Endometrium (tissue), 2 donors: ENCODE results near the gene C21orf58.
"Not testable (repeated sequence)": the region's sequence is repeated elsewhere in the genome, so short reads cannot be mapped to it uniquely, and the experiment has no call there.

Experiments used
- FAIRE-seq: peaks from 2 replicates; lab custom pipeline; 2012; peaks lifted over from hg19 to GRCh38; lab: Jason Lieb, UNC
- donor health status: control.
- donor health status: control.

The C21orf58 gene

DNA sequence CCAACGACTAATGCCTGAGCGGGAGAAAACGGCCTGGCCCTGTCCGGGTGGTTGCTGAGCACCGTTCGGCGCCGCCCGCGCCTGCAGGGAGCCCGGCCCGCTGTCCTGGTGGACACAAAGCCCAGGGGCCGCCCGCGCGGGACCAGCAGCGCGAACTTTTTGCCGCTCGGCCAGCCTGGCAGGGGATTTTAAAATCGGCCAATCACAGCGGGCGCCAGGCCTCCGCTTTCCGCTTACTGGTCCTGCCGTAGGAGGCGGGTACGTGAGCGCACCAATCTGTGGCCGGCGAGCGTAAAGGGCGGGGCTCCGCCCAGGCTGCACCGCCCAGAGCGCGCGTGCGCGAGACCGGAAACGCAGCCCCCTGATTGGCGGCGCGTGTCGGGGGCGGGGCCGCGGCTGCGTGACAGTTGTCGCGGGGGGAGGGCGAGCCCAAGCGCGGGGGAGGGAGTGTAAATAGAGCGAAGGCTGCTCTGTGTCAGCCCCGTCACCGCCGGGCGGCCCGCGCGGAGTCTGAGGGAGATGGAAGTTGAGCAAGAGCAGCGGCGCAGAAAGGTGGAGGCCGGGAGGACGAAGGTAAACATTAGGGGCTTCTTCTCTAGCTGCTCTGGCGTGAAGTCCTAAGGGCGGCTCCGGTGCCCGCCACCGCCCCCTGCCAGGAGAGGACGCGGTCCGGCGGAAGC, at the start of gene C21orf58, which contains the start of gene PCNT:
Gene C21orf58 (minus strand): TSS at position 161 of the 680 bp plus-strand sequence. CDS start 1,132 bp downstream, outside the sequence.
Gene PCNT (plus strand): TSS at position 447 of the 680 bp plus-strand sequence. CDS start 73 bp downstream, at position 520.
- no peak for FAIRE-seq

DNA sequence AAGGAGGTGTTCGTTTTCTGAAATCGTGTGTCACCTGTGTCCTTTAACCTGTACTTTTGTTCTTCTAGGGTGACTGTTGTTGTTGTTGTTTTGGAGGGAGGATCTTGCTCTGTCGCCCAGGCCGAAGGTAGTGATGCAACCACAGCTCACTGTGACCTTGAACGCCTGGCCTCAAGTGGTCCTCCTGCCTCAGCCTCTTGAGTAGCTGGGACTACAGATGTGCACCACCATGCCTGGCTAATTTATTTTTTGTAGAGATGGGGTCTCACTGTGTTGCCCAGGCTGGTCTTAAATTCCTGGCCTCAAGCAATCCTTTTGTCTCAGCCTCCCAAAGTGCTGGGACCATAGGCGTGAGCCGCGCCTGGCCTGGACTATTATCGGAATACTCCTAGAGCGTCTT, 49.3 kb upstream of the C21orf58 start:
- FAIRE-seq = not testable (repeated sequence)

GRCh38 chr21:46372014-46372485, 48.4 kb upstream of the C21orf58 start:
- FAIRE-seq = no peak

DNA sequence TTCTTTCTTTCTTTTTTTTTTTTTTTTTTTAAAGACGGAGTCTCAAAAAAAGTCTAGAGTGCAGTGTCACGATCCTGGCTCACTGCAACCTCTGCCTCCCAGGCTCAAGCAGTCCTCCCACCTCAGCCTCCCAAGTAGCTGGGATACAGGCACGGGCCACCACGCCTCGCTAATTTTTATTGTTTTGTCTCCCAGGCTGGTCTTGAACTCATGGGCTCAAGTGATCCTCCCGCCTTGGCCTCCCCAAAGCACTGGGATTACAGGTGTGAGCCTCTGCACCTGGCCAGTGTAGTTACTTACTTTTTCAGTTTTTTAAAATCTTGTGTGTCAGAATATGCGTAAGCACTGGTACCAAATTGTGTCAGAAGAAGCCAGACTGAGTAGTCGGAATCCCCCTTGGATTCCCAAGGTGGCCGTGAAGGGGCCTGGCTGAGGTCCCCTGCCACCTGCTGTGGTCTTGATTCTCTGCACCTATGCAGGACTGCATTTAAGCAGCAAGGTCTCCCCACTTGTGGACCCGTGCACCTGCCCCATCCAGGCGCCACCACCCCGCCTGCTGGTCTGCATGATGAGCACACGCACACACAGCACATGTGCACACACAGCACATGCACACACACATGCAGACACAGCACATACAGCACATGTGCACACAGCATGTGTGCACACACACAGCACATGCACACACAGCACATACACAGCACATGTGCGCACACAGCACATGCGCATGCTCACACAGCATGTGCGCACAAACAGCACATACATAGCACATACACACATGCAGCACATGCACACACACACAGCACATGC, 47.7 kb upstream of the C21orf58 start:
- FAIRE-seq = no peak

GRCh38 chr21:46369520-46370235, 46.0 kb upstream of the C21orf58 start:
- FAIRE-seq = no peak

GRCh38 chr21:46368533-46369285, 45.0 kb upstream of the C21orf58 start:
- no peak for FAIRE-seq

- no peak for FAIRE-seq
These were observed 43.3 kb upstream of the C21orf58 start for GRCh38 chr21:46366966-46367365.

DNA sequence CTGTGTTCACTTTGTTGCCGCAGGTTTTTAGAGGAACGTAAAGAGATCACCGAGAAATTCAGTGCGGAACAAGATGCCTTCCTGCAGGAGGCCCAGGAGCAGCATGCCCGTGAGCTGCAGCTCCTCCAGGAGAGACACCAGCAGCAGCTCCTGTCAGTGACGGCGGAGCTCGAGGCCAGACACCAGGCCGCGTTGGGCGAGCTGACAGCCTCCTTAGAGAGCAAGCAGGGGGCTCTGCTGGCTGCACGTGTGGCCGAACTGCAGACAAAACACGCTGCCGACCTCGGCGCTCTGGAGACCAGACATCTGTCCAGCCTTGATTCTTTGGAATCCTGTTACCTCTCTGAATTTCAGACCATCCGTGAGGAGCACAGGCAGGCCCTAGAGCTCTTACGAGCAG, 42.9 kb upstream of the C21orf58 start:
- no peak for FAIRE-seq

GRCh38 chr21:46366091-46366490, 42.4 kb upstream of the C21orf58 start:
- no peak for FAIRE-seq

GRCh38 chr21:46363698-46364097, 40.0 kb upstream of the C21orf58 start:
- FAIRE-seq = no peak

DNA sequence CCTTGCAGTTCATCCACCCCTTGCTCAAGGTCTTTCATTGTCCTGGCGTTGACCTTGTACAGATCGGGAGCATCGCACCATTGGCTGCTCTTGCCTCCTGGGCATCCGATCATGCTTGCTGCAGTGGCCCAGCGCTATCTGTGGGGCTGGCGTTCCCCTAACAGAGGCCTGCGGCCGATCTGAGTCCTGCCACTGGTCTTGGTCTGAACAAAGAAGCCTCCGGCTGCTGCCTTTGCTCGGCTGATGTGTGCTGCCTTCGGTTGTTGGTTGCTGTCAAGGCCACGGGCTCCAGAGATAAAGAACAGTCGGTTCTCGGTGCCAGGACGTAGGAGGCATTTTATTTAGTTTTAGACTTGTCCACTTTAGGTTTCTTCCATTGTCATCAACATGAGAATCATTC, 39.3 kb upstream of the C21orf58 start:
- no peak for FAIRE-seq

DNA sequence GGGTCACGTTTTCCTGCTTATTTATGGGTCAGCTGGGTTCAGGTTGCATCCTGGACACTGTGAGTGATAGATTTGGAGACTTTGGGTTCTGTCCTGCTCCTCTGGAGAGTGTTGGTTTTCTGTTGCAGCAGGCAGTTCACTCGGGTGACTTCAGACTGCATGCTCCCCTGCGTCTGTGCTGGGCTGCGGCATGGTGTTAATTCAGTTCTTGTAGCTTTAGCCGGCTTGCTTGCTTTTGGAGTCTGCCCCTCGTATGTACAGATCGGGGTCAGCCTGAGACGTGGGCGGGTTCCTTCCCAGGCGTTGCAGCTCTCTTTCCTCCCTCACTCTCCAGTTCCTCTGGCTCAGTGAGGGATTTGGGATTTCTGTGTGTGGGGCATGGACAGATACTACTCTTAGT, 38.3 kb upstream of the C21orf58 start:
- FAIRE-seq = no peak

DNA sequence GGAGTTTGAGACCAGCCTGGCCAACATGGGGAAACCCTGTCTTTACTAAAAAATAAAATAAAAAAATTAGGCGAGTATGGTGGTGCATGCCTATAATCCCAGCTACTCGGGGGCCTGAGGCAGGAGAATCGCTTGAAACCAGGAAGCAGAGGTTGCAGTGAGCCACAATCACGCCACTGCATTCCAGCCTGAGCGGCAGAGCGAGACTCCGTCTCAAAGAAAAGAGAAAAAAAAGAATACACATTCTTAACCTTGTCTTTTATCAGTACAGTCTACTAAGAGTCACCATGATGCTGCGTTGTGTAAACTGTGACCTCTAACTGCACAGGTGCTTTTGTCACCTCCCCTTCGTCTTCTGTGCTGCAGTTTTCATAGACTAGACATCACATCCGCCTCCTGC, 37.5 kb upstream of the C21orf58 start:
- no peak for FAIRE-seq

DNA sequence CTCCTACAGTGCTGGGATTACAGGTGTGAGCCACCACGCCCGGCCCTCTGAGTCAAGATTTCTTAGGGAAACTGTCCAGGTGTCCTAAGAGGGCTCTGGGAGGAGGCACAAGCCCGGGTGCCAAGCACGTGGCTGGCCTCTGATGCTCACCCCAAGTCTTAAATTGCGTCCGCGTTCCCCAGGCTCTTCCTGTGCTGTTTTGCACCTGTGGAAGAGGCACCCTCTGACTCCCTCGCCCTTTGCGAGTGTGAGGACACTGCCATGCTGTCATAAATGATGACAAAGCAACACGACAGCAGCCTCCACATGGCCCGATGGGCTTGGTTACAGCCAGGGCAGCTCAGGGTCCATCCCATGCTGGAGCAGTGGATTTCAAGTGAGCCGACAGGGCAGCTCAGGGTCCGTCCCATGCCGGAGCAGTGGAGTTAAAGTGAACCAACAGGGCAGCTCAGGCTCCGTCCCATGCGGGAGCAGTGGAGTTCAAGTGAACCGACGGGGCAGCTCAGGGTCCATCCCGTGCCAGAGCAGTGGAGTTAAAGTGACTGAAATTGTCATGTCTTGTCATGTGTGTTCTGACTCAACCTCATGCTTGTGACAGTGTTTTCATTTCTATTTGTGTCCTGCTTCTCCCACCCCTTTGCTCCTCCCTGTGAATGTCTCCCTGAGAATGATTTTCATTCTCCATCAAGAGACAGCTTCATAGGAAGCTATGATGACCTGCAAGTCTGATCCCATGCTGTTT, 34.2 kb upstream of the C21orf58 start:
- no peak for FAIRE-seq

- no peak for FAIRE-seq
These were observed 33.6 kb upstream of the C21orf58 start for GRCh38 chr21:46357335-46357604.

DNA sequence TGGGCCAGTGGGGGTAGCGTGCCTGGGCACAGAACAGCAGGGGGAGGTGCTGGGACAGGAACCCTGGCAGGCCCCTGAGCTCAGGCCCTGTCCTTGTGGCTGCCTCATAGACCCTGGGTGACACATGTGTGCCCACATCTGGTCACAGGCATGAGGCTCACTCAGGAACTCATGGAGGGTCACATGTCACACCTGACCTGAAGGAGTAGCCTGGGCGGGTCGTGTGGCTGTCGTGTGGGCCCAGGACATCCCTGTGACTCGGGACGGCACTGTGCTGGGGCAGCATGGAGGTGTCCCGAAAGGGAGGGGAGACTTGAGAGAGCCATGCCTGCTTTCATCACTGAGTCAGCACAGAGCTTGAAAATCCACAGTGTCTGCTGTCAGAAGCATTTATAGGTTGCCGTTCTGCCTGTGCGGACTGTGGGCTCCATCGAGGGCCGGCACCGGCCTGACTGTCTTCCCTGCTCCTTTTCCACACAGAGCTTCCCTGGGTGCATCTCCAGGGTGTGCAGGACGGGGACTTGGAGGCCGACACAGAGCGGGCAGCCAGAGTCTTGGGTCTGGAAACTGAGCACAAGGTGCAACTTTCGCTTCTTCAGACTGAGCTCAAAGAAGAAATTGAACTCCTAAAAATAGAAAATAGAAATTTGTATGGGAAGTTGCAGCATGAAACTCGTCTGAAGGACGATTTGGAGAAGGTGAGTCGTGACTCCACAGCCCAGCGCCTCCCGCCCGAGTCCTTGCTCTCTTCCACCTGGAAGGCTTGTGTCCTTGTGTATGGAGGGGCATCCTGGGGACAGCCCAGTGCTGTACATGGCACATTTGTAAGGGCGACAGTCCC, 33.0 kb upstream of the C21orf58 start:
- no peak for FAIRE-seq

GRCh38 chr21:46356005-46356338, 32.3 kb upstream of the C21orf58 start:
- no peak for FAIRE-seq

DNA sequence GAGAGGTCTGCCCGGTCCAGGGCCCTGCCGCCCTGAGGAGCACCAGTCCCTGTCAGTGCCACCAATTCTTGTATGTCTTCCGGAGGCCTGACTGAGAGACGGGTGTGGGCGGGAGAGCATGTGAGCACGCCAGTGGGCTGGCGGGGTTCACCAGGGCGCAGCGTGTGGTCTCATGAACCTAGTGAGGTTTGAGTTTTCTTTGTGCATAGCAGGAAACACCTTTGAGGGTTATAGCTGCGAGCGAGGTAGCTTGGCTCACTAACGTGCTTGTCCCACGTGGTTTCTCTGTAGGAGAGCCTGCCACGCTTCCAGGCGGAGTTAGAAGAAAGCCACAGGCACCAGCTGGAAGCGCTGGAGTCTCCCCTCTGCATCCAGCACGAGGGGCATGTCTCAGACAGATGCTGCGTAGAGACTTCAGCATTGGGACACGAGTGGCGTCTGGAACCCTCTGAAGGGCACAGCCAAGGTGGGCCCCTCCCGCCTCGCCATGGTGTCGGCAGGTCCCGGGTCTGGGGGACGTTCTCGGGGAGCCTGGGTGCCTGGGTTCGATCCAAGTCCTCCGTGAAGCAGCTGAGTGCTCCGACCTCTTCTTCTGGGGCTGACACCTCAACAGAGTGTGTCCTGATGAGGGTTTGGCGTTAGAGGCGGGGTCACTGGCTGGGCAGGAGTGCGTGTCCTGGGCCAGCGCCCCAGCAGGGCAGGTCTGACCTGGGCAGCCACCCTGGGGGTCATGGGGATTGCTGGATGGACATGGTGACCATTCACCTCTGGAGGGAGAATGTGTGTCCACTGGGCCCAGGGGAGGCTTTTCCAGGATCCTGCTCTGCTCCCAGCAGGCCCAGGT, 31.7 kb upstream of the C21orf58 start:
- no peak for FAIRE-seq

DNA sequence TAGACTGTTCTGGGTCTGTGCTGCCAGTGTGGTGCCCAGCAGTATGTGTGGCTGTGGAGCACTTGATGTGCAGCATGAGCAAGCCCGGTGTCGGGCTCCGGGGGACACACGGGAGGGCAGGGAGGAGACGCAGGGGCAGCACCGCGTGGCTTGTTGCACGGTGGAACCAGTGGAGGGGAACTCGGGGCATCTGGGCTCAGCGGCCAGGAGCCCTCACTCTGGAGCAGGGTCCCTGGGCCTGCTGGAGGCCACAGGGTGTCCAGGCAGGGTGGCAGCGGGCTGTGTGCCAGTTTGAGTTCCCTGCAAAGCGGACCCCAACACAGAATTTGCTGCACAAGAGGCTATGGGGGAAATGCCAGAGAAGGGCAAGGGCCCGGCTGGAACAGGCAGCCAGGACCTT, 30.8 kb upstream of the C21orf58 start:
- no peak for FAIRE-seq

DNA sequence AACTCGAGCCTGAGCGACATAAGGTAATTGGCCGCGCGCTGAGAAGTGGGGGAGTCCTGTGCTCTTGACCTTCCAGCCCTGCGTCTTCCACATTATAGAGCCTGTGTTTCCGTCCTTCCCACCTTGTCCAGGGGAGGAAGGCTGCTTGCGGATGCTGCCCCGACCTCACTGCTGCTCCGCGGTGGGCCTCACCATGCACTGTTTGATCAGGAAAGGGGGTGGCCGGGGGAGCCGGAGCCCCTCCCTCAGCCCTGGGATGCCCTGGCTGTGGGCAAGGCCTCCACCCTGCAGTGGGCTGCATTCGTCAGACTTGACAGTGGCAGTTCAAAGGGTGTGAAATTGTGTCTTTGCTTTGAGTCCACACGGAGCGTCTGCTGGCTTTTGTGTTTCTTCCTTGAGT, 30.4 kb upstream of the C21orf58 start:
- no peak for FAIRE-seq
